ENCODE results near the gene NCF2.
"Not testable (repeated sequence)": the region's sequence is repeated elsewhere in the genome, so short reads cannot be mapped to it uniquely, and the experiment has no call there.

NCF2 gene, protein sequence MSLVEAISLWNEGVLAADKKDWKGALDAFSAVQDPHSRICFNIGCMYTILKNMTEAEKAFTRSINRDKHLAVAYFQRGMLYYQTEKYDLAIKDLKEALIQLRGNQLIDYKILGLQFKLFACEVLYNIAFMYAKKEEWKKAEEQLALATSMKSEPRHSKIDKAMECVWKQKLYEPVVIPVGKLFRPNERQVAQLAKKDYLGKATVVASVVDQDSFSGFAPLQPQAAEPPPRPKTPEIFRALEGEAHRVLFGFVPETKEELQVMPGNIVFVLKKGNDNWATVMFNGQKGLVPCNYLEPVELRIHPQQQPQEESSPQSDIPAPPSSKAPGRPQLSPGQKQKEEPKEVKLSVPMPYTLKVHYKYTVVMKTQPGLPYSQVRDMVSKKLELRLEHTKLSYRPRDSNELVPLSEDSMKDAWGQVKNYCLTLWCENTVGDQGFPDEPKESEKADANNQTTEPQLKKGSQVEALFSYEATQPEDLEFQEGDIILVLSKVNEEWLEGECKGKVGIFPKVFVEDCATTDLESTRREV

DNA sequence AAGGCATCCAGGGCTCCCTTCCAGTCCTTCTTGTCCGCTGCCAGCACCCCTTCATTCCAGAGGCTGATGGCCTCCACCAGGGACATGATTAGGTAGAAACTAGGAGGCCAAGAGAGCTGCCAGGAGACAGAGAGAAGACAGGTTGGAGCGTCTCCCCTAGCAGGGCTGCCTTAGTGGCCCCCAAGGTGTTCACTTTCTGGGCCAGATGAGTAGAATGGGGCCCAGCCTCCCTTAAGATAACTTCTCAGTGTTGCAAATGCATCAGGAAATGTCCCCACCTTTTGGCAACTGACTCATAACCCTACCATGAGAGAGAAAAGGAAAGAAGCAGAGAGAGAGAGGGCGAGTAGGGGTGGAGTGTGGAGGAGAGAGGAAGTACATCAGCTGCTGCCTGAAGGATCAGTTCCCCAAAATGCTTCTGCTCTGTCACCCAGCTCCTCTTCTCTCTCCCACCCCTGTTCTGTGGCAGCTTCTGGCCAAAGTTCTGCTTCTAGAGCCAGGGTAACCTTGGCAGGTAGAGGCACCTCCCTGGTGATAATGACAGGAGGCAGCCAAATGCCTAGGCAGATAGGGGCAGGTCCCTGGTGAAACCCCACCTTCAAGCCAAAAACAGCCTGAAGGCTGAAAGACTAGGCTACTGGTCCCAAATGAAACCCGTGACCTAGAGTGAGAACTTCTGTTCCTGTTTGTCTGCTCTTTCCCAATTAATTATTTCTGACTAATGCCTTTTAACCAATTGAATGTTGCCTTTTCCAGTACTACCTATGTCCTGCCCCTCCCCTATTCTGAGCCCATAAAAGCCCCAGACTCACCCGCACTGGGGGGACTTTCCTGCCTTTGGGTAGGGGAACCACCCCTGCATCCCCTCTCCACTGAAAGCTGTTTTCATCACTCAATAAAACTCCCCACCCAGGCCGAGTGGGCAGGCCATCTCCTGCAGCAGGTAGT lies at the start of gene NCF2:
Gene NCF2, minus strand, starts transcription at position 216 of the 948 bp plus-strand sequence. Its CDS starts 130 bp downstream, at position 86.
- DNase-seq (ENCODE audit: low read depth) = no peak

DNA sequence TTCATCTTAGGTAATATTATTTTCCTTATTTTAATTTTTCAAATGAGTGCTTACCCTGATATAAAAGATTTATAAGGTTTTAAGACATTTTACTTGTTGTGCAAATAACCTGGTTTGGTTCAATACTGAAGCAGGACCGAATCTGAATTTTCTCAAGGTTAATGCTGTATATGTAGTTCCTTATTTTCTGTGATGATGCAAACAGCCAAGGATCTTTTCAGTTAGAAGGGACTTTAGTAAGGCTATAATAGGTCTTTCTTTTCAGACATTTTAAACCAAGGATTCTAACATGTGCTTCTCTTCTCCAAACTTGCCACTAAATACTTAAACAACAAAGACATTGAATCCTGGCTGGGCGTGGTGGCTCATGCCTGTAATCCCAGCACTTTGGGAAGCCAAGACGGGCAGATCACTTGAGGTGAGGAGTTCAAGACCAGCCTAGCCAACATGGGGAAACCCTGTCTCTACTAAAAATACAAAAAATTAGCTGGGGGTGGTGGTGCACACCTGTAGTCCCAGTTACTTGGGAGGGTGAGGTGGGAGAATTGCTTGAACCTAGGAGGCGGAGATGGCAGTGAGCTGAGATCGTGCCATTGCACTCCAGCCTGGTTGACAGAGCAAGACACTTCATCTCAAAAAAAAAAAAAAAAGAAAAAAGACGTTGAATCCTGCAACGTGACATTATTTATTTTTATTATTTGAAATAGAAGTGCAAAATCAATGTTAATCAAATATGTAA lies 48.6 kb upstream of the NCF2 start:
- no peak for DNase-seq (ENCODE audit: low read depth)

DNA sequence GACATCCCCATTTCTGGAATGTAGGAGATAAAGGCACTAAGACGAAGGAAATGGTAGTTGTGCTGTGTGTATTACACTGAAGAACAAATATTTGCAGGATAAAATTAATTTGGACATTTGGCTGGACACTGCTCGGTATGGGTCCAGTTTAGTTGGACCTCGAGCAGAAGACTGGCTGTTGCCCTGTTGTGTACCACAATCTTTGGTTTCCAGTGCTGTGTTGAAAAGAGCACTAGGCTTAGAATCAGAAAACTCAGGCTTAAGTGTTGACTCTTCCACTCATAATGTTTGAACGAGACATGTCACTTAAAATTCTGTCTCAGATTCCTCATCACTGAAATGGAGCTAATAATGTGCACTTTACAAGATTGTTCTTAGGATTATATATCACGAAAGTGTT lies 46.5 kb upstream of the NCF2 start:
- no peak for DNase-seq (ENCODE audit: low read depth)

GRCh38 chr1:183636334-183636682 lies 46.0 kb upstream of the NCF2 start:
- DNase-seq (ENCODE audit: low read depth) = no peak

DNA sequence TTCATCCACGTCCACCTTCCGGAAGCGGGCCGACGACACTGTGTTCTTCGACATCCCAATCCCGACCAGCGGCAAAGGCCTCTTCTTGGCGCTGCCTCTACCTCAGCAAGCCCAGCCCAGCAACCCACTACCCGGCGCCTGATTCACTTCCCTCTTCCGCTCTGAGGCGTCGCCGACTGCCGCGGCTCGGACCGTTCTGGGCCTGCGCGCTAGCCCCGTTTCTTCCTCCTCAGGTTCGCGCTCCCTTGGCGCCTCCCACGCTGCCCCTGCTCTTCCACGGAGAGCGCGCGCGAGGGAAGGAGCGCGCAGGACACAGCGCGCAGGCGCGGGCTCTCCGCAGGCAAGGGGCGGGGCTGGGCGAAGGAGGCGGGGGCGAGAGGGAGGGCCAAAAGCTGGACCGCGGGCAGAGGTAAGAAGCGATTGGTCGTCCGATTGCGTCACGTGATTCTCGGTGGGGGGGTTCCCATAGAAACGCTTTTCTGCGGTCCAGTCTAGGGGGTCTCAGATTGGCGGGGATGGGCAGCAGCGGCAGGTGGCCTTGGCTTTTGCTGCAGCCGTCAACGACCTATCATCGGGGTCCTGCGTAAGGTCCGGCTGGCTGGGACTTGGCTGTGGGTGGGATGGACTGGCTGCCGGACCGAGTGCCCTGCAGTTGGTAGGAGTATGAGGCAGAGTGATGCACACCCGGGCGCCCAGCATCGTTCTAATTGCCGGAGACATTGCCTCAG lies 45.5 kb upstream of the NCF2 start, which contains the start of gene ARPC5:
Gene ARPC5, minus strand, starts transcription at position 178 of the 728 bp plus-strand sequence. Its CDS starts 124 bp downstream, at position 54.
- DNase-seq (ENCODE audit: low read depth) = peak; percentile 98

DNA sequence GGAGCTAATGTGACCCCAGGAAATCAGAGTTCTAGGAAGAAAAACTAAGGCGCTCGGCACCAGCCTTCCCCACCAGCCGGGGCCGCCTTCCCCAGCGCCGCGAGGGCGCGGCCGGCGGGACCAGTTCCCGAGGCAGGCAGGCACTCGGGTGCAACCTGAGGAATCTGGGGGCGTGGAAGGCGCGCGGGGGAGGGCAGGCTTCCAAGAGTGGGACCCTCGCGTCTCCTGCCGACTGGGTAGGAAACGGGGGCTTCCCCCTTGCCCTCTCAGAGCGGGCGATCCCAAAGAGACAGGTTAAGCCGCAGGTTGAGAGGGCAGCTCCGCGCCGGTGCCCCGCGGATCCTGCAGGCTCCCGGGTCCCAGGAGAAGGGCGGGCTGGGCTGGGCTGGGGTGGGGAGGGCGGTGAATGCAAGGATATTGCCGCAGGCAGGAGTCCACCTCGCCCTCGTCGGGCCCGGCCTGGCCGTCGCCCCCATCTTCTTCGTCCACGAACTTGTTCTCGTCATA lies 44.9 kb upstream of the NCF2 start:
- no peak for DNase-seq (ENCODE audit: low read depth)

DNA sequence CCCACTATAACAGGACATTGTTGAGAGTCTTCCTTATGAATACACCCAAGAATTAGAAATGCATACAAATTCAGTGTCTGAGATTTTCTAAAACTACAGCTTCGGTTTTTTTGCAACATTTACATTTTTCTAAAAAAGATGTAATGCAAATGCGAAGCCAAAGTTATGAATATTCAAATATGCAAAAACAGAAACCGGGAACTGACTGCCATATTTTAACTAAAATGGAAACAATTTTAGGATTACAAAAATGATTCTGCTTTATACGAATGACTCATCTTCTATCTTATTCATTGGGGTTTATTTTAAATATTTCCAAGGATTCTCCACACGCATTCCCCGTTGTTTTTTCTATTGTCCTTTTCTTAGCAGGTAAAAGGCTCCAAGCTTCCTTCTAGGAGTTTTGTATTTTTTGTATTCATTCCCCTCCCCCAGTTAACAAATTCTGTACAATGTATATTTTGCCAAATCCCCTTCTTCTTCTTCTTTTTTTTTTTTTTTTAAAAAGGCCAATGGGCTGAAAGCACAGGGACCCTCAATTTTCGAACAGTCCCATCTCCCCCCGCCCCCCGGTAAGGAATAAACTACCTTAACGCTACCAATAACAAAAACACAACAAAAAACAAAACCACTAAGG lies 44.3 kb upstream of the NCF2 start:
- DNase-seq (ENCODE audit: low read depth) = no peak

- DNase-seq (ENCODE audit: low read depth) = peak; percentile 82
These were observed 43.6 kb upstream of the NCF2 start for GRCh38 chr1:183633676-183634343.

DNA sequence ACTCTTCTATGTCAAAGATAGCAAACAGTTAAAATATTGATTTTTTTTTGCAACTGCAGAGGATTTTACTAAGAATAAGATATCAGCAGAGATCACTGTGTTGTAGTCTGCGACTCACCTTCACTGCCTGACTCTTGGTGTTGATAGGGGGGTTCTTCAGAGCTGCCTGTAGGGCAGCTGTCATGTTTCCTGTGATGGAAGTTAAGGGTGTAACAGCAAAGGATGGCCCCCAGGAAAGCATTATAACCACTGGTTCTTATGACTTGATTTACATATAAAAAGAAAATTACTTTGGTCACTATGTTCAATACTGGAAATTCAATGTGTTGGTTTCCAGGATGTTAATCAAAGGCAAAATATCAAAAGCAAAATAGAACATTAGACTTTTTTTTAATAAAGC lies 42.7 kb upstream of the NCF2 start:
- DNase-seq (ENCODE audit: low read depth) = no peak

GRCh38 chr1:183632114-183632513 lies 41.9 kb upstream of the NCF2 start:
- peak; percentile 79 for DNase-seq (ENCODE audit: low read depth)

DNA sequence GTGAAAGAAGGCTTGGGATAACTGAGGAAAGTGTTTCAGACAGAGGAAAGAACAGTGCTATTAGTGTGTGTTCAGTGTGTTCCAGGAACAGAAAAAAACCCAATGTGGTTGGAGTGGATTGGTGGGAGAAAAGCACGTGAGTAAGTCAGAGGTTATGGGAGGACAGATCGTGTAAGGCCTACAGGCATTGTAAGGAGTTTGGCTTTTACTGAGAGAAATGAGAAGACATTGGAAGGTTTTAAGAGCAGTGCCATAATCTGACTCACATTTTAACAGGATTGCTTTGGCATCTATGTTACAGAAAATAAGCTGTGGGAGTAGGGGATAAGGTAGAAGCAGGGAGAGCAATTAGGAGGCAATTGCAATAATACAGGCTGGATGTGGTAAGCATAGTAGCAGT lies 40.5 kb upstream of the NCF2 start:
- DNase-seq (ENCODE audit: low read depth) = peak; percentile 66

GRCh38 chr1:183628537-183628936 lies 38.3 kb upstream of the NCF2 start:
- no peak for DNase-seq (ENCODE audit: low read depth)

- not testable (repeated sequence) for DNase-seq (ENCODE audit: low read depth)
These were observed 36.0 kb upstream of the NCF2 start for GRCh38 chr1:183626236-183626635.

GRCh38 chr1:183622884-183623785 lies 32.9 kb upstream of the NCF2 start:
- DNase-seq (ENCODE audit: low read depth) = peak; percentile 44

DNA sequence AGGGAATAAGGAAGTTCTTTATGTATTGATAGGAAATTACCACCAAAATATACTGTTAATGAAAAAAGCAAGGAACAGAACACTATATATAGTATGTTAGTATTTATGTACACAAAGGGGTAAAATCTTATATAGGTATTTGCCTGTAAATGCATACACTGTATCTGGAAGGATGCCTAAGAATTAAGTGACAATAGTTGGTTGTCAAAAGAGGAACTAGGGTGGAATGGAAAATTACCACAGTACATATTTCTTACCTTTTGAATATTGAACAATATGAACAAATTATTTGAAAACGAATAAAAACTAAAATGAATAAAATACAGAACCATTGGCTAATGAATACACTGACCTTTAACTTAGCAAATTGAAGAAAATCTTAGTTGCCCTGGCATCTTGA lies 31.8 kb upstream of the NCF2 start:
- DNase-seq (ENCODE audit: low read depth) = no peak

DNA sequence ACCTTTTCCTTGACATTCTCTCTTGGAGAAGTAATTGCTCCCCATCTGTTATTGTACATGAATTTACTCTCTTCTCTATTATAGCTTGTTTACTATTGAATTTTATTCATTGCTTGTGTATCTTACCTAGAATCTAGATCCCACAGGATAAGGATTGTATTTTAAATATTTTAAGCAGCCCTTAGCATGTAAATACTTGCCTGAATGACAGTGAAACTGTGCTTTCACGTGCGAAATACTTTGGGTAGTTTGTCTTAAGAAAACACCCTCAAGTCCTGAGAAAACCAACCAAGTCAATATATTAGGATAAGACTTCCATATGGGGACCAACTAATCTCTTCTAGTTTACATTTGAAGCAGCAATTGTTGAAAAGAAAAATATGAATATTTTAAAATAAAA lies 30.1 kb upstream of the NCF2 start:
- no peak for DNase-seq (ENCODE audit: low read depth)

GRCh38 chr1:183619781-183620180 lies 29.5 kb upstream of the NCF2 start:
- no peak for DNase-seq (ENCODE audit: low read depth)

GRCh38 chr1:183618202-183618601 lies 27.9 kb upstream of the NCF2 start:
- DNase-seq (ENCODE audit: low read depth) = not testable (repeated sequence)

DNA sequence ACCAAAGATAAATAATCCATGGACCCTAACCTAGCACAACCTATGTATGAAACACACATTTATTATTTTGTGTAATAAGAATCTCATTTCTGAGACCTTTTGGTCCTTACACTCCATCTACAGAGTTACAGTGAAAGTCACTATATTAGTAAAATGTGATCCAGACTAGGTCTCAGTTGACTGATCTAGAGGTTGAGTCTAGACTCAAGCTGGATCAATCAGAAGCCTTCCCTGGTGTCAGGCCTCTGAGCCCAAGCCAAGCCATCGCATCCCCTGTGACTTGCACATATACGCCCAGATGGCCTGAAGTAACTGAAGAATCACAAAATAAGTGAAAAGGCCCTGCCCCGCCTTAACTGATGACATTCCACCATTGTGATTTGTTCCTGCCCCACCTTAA lies 22.7 kb upstream of the NCF2 start:
- not testable (repeated sequence) for DNase-seq (ENCODE audit: low read depth)
